HepG2 (cell line): ENCODE data around the gene INTS7.

Experiments
- CTCF ChIP-seq: sonication (generic); formaldehyde crosslinking; IDR thresholded peaks from 2 replicates; pipeline ENCODE4 v1.5.0; 2020; ENCODE audit warnings: mild to moderate bottlenecking, missing genetic modification reagents, moderate library complexity
- JUNB ChIP-seq: sonication (generic); formaldehyde crosslinking; IDR thresholded peaks from 2 replicates; pipeline ENCODE4 v1.8.0; 2022; ENCODE audit warnings: missing genetic modification reagents, mild to moderate bottlenecking, borderline replicate concordance

DNA sequence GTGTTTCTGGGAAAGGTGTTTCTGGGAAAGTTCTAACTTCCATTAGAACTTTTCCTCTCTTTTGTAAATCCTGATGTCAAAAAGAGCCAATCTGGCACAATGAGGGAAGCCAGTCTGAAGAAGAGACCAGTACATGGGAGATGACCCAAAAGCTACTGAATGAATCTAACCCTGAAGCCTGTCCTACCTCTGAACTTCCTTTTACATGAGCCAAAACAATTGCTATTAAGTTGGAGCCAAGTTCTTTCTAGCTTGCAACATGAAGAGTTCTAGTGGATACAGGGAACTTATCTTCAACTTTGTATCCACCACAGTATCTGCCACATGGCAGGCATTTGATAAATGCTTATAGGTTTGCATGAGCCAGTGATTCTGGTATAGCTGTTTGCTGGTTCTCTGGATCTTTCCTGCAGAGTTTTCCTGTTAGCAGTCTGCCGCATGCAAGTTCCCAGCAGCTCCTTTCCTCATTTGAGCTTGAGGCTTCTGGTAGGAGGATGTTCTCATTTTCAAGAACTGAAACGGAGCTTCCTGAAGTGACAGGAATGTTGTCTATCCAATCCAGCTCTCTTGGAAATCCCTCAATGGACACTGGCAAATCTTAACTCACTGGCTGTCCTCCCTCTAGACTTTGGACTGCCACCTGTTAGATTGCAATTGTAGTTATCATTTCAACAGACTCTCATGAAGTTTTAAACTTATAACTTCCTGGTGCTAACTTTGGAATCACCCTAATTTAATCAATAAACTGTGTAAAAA, 131.7 kb downstream of the INTS7 start:
- TF ChIP-seq CTCF (CRISPR knock-in tag) (no peak), JUNB (CRISPR knock-in tag) (no peak)
